ENCODE results near the gene PLK5.
"Not testable (repeated sequence)": the region's sequence is repeated elsewhere in the genome, so short reads cannot be mapped to it uniquely, and the experiment has no call there.

The PLK5 gene

DNA sequence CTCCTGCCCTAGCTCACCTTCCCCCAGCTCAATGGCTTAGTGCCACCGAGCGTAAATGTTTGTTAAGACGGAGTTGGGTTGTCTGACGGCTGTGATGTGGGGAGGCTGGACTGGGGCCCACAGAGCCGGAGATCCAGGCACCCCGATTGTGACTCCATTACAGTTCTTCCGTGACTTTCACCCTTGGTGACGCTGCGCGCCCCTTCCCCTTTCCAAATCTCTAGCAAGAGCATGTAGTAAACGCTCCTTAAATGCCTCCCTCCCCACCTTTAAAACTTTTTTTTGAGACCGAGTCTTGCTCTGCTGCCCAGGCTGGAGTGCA, 32.1 kb upstream of the PLK5 start:
- DNase-seq, result no peak

DNA sequence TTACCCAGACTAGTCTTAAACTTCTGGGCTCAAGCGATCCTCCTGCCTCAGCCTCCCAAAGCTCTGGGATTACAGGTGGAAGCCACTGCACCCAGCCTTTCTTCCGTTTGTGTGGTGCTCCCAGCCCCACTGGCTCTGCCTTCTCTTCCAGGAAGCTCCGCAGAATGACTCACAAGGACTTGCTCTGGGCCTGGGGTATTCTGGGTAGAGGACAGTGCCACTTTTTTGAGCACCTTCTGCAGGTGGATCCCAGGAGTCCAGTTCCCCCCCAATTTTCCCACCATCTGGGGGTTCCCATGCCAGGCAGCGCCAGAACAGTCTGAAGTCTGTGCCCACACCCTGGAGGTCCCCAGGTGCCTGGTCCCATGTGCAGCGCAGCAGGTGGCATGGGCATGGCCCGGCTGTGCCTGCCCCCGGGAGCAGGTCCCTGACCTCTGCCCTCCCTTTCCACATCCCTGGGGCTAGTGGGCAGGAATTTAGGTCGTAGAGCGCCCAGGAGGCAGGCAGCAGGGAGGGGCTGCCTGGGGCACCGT, 31.3 kb upstream of the PLK5 start:
- DNase-seq, result no peak

DNA sequence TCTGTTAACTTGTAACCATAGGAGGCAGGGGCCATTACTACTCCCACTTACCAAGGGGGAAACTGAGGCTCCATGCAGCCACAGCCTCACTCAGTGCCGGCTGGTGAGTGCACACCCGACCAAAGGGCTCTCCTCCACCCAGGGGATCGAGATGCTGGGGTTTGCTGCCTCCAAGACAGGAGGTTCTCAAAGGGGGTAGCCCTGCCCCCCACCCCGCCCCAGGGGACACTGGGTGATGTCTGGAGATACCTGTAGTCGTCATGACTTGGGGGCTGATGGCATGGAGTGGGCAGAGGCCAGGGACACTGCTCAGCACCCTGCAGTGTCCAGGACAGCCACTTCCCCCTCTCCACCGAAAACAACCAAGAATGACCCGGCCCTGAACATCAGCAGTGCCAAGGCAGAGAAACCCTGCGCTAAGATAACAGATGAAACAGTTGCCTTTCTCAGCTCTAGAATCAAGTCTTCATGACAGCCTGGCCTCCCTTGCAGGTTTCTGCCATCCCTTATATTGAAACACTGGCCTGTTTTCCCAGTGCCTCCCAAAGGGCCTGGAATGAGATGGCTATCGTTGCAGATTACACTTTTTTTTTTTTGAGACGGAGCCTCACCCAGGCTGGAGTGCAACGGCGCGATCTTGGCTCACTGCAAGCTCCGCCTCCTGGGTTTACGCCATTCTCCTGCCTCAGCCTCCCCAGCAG, 29.6 kb upstream of the PLK5 start:
- no peak for DNase-seq

DNA sequence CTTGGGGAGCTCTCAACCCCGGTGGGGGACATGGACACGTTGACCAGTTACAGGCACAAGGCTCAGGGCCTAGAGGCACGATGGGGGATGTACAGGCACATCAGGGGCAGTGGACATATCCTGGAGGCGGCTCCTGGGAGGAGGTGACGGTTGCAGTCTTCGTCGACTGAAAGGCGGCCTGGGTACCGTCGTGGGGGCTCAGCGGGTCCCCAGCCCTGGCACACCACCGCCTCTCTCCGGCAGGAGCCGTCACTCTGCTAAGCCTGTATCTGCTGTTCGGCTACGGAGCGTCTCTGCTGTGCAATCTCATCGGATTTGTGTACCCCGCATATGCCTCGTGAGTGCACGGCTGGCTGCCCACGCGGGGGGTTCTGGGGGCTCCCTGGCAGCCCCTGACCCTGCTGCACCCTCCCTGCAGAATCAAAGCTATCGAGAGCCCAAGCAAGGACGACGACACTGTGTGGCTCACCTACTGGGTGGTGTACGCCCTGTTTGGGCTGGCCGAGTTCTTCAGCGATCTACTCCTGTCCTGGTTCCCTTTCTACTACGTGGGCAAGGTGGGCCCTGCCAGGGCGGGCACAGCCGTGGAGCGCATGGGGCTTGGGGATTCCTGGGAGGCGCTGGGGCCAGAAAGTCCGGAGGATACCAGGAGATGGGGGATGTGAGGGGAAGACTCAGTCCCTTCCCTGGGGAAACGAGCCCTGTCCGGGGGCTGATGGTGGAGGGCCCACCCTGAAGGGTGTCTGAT, 28.7 kb upstream of the PLK5 start:
- no peak for DNase-seq

DNA sequence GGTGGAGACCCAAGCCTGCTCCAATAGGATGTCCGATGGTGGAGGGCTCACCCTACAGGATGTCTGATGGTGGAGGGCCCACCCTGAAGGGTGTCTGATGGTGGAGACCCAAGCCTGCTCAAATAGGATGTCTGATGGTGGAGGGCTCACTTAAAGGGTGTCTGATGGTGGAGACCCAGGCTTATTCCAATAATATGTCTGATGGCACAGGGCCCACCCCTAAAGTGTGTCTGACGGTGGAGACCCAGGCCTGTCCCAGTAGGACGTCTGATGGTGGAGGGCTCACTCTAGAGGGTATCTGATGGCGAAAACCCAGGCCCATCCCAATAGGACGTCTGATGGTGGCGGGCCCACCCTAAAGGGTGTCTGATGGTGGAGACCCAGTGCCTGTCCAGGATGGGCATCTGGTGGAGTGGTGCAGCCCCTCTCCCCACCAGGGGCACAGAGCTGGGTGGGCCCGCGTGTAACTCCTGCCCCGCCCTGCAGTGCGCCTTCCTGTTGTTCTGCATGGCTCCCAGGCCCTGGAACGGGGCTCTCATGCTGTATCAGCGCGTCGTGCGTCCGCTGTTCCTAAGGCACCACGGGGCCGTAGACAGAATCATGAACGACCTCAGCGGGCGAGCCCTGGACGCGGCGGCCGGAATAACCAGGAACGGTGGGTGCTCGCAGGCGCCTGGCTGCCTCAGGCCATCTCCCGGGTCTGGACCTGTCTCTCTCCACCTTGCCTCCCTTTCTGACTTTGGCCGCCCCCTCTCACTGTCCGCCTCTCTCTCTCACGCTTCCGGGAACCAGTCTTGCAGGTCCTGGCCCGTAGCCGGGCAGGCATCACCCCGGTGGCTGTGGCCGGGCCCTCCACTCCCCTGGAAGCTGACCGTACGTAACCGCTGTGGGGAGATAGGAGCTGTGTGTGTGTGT, 27.8 kb upstream of the PLK5 start:
- DNase-seq, result no peak

DNA sequence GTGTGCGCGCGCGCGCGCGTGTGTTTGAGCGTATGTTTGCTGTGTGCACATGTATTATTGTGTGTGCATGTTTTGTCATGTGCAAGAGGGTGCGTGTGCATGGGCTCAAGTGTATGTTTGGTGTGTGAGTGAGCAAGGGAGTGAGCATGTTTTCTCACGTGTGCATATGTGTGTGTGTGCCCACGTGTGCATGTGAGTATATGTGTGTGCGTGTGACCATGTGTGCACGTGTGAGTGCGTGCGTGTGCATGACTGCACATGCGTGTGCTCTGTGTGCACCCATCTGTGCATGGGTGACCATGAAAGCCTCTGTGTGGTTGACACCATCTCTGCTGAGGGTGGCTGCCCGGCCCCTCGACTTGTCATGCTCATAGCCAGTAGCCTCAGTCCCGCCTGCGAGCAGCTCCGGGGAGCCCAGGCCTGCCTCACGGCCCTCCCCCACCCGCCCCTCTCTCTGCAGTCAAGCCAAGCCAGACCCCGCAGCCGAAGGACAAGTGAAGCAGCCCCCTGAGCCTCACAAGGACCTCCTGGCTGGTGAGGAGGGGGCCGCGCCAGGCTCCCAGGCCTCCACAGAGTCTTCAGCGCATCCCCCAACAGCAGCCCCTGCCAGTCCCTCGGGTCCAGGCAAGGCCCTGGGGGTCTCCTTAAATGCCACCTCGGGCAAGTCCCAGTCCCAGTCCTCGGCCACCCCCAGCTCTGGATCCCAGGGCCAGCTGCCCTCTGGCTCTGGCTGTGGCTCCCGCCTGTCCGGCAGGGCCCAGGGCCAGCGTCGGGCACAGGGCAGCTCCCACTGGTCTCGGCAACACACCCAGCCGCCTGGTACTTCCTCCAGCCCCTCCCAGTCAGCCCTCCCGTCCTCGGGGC, 26.9 kb upstream of the PLK5 start:
- no peak for DNase-seq

DNA sequence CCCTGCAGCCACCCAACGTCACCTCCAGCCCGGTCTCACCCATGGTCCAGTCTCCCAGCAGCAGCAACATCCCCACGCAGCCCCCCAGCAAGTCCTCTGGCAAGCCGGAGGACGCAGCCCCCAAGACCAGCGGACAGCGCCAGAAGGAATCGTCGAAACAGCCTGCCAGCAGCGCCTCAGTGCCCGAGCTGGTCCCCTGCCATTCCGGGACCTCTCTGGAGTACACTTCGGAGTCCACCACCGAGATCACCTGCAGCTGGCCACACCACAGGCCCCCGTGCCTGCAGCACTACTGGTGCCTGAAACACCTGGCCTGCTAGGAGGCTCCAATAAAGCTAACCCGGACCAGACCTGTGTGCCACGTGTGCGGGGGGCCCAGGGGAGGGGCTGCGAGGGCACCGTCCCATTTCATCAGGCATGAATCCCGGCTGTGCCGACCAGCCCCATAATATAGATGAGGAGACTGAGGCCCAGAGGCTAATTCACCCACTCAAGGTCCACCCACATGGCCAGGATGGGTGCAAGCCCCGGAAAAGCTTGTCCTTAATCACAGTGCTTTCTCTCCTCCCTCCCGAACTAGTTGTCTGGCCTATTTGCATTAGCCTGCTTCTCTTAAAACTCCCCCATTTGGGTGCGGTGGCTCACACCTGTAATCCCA, 26.2 kb upstream of the PLK5 start:
- no peak for DNase-seq

DNA sequence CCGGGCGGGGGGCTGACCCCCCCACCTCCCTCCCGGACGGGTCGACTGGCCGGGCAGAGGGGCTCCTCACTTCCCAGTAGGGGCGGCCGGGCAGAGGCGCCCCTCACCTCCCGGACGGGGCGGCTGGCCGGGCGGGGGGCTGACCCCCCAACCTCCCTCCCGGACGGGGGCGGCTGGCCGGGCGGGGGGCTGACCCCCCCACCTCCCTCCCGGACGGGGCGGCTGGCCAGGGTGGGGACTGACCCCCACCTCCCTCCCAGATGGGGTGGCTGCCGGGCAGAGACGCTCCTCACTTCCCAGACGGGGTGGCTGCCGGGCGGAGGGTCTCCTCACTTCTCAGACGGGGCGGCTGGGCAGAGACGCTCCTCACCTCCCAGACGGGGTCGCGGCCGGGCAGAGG, 24.6 kb upstream of the PLK5 start:
- not testable (repeated sequence) for DNase-seq

DNA sequence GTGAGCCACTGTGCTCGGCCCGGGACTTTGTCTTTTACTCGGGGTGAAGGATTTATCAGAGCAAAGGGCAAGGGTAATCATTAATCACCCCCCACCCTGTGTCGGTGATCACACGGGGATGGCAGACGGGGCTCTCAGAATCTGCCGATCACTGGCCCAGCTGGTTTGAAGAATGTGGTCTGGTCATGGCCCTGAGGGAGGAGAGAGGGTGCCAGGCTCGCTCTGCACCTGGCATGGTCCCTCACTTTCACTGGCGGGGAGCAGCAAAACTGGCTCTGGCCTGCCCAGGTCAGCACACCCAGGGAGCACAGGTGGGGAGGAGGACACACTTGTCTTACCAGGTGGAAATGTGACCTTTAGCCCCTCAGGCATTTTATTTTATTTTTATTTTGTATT, 22.7 kb upstream of the PLK5 start:
- no peak for DNase-seq

DNA sequence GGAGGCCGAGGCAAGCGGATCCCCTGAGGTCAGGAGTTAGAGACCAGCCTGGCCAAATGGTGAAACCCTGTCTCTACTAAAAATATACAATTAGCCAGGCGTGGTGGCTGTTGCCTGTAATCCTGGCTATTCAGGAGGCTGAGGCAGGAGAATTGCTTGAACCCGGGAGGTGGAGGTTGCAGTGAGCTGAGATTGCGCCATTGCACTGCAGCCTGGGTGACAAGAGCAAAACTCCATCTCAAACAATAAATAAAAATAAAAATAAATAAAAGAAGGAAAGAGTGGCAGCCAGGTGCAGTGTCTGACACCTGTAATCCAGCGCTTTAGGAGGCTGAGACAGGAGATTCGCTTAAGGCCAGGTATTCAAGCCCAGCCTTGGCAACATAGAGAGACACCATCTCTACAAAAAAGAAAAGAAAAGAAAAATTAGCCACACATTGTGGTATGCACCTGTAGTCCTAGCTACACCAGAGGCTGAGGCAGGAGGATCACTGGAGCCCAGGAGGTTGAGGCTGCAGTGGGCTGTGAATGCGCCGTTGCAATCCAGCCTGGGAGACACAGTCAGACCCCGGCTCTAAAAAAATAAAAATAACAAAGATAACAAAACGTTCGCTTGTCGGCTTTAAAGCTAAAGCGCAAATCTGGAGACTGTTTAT, 21.3 kb upstream of the PLK5 start:
- no peak for DNase-seq

DNA sequence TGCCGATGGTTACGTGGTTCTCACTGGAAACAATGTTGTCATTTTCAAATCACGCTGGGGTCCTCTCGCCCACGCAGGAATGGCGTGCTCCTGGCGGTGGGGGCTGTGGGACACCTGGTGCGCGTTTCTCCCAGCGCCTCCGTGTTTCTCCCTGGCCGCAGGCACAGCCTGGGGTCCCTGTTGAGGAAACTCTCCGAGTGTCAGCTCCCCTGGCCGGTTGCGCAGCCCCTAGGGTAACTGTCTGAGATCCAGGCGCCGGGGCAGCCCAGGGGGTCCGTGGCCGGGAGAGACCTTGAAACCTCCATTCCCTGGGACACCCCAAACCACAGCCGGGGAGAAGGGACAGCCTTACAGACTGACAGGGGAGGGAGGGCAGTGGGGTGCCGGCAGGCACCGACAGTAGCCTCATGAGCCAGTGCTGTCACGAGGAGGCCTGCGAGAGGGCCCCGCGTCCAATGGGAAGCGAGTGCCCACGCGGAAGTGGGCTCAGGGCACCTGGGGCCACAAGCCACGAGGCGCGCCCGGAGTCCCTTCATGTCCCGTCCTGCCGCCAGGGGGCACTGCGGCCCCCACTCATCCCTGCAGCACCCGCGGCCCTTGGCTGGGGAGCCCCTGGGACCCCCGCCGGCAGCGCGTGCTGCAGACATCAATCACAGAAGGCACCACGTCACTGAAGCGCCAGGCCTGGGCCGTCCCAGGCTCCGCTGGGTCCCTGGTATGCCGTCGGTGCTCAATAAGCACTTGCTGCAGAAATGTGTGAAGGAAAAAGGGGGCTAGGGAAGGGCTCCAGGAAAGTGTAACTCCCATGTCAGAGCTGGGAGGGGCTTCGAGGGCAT, 20.6 kb upstream of the PLK5 start:
- DNase-seq, result peak; percentile 25

DNA sequence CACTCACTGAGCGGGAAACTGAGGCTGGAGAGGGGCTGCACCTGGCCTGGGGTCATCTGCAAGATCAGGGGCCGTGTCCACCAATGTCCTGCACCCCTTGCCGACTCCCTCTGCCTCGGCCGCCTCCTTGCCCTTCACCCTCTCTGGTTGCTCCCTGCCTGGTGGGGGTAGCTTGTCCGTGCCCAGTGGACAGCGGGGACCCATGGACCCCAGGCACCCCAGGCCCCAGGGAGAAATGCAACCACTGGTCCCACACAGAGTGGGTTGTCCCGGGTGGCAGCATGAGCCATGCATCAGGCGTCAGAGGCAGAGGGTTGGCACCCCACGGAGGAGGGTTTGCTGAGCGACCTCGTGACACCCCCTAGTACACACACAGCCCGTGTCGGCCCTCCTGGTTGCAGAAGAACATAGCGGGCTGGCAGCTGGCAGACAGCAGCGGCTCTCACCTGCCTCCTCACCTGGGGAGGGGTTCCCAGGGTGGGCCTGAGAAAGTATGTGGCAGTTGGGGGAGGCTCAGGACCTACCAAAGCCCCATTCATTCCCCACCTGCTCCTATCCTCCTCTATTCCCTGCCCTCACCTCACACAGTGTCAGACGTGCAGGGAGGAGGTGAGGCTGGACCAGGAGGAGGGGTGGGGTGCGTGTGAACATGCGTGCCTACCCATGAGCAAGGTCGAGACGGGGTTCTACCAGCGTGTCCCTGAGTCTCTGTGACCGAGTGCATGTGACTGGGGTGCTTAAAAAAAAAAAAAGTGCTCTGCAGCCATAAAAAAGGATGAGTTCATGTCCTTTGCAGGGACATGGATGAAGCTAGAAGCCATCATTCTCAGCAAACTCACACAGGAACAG, 19.7 kb upstream of the PLK5 start:
- DNase-seq, result no peak

DNA sequence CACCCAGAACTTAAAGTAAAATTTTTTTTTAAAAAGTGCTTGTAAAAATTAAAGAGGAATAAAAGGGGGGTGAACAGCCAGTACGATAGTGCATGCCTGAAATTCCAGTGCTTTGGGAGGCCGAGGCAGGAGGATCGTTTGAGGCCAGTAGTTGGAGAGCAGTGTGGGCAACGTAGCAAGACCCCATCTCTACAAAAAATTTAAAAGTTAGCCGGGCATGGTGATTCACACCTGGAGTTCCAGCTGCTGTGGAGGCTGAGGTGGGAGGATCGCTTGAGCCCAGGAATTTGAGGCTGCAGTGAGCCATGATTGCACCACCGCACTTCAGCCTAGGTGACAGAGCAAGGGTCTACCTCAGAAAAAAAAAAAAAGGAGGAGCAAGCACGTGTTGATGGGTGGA, 18.9 kb upstream of the PLK5 start:
- DNase-seq, result no peak

DNA sequence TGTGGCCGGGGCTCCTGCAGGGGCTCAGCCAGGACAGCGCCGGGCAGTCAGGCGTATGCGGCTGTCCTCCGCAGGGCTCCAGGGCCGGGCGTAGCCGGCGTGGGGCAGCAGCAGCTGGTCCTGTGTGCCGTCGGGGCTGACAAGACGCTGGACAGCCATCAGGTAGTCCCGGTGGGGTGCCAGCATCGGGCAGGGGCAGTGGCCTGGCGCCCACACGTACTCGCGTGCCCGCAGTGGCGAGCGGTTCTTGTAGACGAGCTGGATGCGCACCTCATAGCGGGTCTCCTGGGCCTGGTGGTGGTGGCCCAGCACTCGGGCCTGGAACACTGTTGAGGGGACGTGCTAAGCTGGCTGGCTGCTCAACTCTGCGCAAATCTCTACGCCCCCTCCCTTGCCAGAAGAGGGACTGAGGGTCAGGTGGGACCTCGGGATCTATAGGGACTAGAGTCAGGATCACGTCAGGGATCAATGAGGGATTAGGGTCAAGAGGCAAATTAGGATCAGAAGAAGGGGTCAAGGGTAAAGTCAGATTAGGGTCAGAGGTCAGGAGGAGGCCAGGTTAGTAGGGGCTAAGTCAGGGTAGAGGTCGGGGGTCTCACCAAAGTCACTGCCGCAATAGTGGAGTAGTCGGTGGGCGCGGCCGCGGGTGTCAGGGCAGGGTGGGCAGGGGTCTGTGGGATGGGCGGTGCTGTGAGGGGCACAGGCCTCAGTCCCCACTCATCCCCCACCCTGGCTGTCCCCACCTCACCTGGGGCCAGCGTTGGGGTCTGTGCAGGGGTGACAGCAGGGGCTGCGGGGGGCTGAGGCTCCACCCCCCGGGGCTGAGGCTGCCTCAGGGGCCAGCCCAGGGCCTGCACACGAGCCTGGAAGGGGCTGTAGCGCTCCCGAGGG, 17.6 kb upstream of the PLK5 start:
- DNase-seq, result no peak

DNA sequence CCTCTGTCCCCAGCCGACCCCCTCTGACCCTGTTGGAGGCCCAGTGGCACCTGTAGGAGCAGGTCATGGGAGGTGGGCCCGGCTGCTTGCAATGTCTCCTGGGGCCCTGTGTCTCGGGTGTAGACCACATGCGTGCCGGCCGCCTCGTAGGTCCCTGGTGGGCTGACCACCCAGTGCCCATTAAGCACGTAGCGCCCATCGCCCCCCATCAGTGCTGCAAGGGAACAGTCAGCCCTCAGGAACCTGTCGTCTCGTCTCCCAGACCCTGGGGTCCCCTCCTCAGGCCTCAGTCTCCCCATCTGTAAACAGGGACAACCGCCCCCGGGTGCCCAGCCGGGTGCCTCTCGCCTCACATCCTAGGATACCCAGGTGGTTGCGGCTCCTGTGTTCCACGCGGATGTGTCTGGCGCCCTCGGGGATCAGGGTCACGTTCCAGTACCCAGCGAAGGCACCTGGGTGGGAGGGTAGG, 16.7 kb upstream of the PLK5 start:
- no peak for DNase-seq

DNA sequence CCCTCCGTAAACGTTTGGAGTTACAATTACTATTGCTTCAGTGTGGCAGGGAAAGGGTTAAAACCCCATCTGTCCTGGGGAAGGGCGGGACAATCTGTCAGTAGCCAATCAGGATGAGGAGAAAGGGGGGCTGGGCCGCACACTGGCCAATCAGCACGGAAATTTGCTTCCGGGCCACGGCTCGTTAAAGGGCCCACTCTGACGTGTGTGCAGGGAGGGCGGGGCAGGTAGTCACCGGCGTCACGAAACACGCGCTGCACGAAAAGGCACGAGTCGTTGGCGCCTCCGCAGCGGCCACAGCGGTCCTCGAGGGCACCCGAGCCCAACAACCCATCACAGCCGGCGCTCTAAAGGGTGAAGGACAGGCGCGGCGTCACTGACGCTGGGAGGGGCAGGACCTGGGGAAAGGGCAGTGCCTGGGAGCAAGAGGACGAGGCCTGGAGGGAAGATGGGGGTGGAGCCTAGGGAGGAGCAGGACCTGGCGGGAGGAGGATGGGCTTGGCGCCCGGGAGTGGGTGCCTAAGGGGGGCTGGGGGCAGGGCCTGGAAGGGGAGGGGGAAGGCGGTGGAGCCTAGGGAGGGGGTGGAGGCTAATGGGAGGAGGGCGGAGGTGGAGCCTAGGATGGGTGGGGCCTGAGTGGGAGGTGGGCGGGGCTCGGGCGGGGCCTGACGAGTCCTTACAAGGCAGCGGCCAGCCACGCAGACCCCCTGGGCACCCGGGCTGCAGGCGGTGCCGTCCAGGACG, 15.9 kb upstream of the PLK5 start:
- peak; percentile 99 for DNase-seq

DNA sequence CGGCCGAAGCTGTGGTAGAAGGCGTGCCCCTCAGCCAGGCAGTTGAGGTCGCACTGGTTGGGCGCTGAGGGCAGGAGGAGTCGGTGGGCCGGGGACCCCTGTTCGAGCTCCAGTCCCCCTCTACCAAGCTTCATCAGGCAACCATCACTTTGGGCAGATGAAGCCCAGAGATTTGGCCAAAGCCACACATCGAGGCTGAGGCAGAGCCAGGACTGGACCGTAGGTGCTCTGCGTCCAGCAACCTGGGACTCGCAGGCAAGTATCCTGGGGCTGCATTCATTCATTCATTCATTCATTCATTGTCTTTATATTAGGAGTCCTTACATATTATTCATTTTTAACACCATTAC, 15.4 kb upstream of the PLK5 start:
- DNase-seq, result no peak
